PFSK-1 (cell line): ENCODE measurements around the gene SRGAP3.

Source experiments
- POLR2AphosphoS5 ChIP-seq: IDR thresholded peaks from 2 replicates; pipeline ENCODE4 v1.6.1; 2012; ENCODE audit warnings: low read depth, mild to moderate bottlenecking, control low read depth, low read length, moderate library complexity
- SIN3A ChIP-seq: IDR thresholded peaks from 2 replicates; pipeline ENCODE4 v1.6.1; 2012; ENCODE audit warnings: mild to moderate bottlenecking, low read length, moderate library complexity, borderline replicate concordance; ENCODE audit not compliant: insufficient read depth
- TAF1 ChIP-seq: IDR thresholded peaks from 2 replicates; pipeline ENCODE4 v1.6.1; 2012; ENCODE audit warnings: low read length, control low read depth, borderline replicate concordance; ENCODE audit not compliant: insufficient read depth
- TF ChIP-seq, protein P1 (sequence below), 2 experiments: IDR thresholded peaks; 2 replicates each; pipeline versions ENCODE4 v1.6.1 to v1.8.0; 2011 to 2012; ENCODE audit warnings: low read depth in 2 of 2, low read length in 2 of 2, control low read depth in 1 of 2, inconsistent platforms in 1 of 2, mild to moderate bottlenecking in 1 of 2, moderate library complexity in 1 of 2; ENCODE audit not compliant: insufficient read depth in 1 of 2

DNA sequence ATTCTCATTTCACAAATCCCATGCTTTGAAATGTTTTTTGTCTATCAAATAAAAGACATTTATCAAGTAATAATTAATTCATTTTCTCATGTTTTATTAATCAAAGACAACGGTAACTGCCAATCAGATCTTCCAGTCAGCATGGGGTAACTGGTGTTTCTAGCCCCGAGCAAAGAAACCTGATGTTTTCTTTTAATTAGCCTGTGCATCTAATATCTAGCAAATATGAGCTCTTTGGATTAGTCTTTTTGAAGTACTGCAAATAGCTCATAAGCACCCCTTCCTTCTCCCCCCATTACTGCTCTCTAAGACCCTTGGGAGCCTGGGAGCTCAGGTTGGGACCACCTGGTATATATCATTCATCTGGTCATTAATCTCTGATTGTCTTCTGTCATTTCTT is 43.1 kb upstream of the SRGAP3 start:
- no peak for TF ChIP-seq POLR2AphosphoS5
- no peak for TF ChIP-seq TAF1
- no peak for TF ChIP-seq SIN3A
- TF ChIP-seq, protein P1, sequence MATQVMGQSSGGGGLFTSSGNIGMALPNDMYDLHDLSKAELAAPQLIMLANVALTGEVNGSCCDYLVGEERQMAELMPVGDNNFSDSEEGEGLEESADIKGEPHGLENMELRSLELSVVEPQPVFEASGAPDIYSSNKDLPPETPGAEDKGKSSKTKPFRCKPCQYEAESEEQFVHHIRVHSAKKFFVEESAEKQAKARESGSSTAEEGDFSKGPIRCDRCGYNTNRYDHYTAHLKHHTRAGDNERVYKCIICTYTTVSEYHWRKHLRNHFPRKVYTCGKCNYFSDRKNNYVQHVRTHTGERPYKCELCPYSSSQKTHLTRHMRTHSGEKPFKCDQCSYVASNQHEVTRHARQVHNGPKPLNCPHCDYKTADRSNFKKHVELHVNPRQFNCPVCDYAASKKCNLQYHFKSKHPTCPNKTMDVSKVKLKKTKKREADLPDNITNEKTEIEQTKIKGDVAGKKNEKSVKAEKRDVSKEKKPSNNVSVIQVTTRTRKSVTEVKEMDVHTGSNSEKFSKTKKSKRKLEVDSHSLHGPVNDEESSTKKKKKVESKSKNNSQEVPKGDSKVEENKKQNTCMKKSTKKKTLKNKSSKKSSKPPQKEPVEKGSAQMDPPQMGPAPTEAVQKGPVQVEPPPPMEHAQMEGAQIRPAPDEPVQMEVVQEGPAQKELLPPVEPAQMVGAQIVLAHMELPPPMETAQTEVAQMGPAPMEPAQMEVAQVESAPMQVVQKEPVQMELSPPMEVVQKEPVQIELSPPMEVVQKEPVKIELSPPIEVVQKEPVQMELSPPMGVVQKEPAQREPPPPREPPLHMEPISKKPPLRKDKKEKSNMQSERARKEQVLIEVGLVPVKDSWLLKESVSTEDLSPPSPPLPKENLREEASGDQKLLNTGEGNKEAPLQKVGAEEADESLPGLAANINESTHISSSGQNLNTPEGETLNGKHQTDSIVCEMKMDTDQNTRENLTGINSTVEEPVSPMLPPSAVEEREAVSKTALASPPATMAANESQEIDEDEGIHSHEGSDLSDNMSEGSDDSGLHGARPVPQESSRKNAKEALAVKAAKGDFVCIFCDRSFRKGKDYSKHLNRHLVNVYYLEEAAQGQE (IDR thresholded peaks at IDR 0.05; ENCODE audit: insufficient read depth in 1 of 2, low read depth in 2 of 2, low read length in 2 of 2): no peak
